Dedifferentiated amniotic fluid mesenchymal stem cell (primary cell): ENCODE measurements around the gene DCLRE1B.

Source experiments
- DNase-seq: peaks from one replicate; pipeline ENCODE4 v3.0.0-alpha.2; 2016; ENCODE audit errors: extremely low spot score

Gene DCLRE1B

DNA sequence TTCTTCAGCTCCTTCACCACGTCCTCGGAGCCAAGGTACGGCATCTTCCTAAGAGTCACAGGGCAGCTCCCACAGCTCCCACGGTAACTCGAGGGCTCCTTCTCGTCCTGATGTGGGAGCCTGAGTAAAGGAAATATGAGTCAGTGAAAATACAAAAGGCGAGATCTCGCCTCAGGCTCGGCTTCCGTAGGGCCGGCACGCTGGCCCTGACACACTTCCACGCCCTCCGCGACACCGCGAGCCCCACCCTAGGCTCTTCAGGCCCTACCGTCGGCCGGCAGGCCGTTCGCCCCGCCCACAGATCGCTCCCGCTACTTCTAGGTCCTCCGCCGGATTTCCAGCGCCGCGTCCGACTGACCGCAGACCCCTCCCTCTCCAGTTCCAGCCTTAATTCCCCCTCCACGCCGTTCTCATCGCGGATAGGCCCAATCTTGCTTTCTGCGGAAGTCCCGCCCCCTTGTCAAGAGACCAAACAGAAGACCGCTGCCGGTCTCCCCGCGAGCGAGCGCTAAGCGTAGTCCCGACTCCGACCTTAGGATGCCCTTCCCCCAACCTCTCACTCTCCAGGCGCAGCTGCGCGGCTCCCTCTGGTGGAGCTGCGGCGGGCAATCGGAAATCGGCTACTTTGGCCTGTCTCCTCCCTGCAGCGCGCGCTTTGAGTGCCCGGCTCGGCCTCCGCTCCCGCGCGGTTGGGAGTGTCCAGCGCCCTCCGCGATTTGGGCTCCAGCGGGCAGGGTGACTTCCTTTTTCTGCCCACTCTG is at the start of gene DCLRE1B, which contains the start of gene AP4B1:
Gene DCLRE1B (plus strand): TSS at position 653 of the 761 bp plus-strand sequence. CDS start 261 bp downstream, outside the sequence.
Gene AP4B1 (minus strand): TSS at position 126 of the 761 bp plus-strand sequence. CDS start 82 bp downstream, at position 44.
- peak; percentile 100 for DNase-seq

DNA sequence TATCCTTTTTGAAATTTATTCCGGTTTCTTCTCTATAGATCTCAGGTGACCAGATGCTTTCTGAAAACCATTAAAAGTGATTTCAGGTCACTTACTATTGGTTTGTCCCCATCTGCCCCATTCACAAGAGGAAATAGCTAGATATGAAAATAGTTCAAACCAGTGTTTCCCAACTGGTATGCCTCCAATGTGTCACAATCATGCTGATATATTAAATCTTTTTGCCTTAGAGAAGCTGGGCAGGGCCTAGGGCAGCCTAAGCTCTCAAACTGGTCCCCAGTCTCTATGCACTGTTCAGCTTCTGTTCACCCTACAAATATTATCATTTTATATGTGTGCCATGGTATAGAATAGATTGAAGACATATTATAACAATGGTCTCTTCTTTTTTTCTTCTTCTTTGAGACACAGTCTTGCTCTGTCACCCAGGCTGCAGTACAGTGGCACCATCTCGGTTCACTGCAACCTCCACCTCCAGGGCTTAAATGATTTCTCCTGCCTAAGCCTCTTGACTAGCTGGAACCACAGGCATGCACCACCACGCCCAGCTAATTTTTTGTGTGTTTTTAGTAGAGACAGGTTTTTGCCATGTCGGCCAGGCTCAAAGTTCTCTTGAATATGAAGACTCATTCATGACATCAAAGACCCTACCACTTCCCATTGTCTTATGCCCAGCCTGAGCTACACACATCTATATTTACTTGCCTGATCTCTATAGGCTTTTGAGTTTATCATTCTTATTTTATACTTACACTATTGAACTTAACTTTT is 49.3 kb upstream of the DCLRE1B start:
- no peak for DNase-seq

DNA sequence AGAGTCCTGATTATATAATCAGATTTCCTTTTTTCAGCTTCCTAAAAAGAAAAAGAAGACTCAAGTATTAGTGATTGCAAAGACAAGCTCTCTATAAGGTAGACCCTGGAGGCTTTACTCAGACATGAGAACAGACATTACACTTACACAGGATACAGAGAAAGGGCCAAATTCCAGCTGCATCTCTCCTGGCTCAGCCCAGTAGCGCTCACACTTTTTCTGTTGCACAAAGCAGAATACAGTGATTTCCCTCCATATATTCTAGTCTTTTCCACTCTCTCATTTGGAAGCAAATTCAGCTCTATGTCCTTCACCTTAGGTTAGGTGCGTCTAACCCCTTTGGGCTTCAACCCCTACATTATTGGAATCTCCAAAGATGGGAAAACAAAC is 48.7 kb upstream of the DCLRE1B start:
- DNase-seq = no peak

DNA sequence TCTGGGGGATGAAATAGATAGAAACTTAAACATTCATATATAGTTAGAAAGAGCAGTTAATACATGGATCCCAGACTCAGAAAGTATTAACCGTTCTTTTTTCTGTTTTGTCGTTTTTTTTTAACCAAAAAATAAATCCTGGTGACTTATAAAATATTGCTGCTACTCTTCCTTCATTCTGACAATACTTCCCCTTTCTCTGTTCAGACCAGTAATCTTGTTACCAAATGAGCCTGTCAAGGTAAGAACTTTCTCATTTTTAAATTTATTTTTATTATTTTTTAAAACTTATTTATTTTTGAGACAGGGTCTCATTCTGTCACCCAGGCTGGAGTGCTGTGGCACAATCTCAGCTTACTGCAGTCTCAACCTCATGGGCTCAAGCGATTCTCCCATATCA is 47.4 kb upstream of the DCLRE1B start:
- DNase-seq = no peak

DNA sequence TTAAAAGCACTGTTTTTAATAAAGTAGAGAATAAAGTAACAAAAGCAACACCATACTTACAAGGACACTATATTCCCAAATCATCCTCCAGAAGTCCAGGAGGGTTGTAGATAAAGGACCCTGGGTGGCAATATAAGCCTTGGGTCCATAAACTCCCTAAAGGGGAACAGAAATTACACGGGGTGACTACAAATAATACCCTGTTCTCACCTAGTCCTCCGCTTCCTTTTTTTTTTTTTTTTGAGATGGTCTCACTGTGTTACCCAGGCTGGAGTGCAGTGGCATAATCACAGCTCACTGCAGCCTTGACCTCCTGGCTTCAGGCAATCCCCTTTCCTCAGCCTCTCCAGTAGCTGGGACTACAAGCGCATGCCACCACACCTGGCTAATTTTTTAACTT is 46.7 kb upstream of the DCLRE1B start:
- no peak for DNase-seq

DNA sequence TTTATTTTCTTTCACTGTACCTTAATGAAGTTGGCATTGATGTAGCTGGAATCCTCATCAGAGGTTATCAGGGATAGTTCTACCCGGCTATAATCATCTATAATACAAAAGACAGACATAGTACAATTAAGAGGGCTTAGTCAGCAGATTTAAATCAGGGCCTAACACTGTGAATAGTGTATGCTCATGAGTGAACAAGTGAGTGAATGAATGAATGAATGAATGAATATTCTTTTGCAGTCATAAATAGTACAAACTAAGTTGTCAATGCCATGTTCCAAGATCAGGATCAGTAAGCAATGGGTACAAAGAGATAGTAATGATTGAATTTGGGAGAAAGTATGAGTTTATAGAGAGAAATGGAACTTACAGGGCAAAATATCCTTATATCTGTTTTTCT is 46.1 kb upstream of the DCLRE1B start:
- no peak for DNase-seq

DNA sequence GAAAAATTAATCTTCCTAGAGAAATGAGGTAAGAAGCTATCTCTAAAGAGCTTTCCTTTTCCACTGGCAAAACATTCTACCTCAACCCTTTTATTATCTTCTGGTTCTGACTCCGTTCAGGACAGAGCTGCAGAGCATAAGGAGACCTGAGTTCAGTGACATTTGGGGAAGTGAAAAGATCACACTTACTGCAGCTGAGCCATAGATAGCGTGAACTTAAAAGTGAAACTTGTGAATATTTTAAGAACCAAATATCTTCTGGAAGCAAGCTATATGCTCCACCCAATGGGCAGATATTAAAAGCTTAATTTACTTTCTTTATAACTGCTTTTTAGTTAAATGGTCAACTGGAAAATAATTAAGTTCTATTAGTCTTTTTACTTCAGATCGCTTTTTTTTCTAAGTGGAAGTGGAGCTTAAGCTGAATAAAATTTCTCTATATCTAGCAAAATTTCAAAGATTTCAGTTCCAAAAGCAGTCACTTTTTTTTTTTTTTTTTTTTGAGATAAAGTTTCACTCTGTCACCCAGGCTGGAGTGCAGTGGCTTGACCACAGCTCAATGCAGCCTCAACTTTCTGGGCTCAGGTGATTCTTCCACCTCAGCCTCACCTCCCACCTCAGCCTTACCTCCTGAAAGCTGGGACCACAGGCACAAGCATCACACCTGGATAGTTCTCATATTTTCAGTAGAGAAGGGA is 45.5 kb upstream of the DCLRE1B start:
- DNase-seq = no peak

DNA sequence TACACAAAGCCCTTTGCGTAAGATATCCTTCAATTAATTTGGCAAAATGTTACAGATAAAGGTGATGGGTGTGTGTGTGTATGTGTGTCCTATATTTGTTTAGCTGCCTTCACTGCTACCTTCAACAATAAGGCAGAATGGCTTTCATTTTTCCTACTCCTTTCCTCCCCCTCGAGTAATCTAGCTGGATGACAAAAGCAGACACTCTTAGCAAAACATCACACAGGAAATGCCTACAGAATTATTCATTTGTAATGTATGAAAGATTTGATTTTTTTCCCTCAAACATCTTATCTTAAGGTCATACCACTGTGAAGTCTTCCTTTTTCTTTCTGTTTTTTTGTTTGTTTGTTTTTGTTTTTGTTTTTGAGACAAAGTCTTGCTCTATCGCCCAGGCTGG is 44.2 kb upstream of the DCLRE1B start:
- DNase-seq = peak; percentile 72

DNA sequence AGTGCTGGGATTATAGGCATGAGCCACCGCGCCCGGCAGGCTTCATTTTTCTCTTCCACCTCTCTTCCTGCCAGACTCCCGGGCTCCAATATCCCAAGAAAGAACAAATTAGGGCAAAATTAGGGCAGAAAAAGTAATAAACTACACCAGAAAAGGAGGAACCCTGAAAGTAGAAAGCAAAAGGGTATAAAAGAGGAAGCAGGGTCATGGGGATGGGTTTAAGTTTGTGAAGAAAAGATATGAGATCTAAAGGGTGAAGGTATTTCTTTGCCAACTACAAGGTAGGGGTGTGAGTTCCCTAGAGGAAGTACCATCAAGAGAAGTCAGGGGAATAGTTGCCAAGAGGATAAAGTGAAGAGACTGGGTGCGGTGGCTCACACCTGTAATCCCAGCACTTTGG is 43.5 kb upstream of the DCLRE1B start:
- no peak for DNase-seq

DNA sequence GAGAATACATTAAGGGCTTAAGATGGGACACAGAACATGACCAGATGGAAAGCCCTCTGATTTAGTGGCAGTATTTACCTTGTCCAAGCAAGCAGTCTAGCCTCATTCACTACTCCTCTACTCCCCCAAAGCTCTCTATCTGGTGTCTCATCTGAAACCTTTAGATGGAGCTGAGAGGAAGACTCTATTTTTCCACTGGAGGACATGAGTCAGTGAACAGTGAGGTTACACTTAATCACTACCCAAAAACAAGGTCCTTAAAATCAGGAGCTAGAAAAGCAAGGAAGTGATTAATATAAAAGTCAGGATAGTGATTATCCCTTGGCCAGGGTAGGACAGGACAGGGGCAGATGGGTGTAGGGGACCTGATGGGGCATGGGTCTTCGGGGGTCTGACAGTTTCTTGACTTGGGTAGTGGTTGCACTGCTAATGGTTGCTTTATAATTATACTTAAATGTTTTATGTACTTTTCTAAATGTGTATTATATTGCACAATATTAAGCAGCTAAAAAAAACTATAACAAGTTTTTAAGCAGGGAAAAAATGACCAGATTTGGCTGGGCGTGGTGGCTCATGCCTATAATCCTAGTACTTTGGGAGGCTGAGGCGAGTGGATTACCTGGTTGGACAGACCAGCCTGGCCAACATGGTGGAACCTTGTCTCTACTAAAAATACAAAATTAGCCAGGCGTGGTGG is 36.6 kb upstream of the DCLRE1B start:
- no peak for DNase-seq

DNA sequence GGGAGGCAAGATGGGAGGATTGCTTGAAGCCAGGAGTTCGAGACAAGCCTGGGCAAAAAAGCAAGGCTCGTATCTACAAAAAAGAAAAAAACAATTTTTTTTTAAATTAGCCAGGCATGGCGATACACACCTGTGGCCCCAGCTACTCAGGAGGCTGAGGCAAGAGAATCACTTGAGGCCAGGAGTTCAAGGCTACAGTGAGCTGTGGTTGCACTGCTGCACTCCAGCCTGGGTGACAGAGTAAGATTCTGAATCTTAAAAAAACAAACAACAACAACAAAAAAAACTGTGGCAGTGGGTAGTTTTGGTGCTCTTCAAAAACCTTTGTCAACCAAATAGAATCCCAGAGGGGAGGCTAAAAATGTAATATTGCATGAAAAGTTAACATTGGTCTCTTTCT is 34.3 kb upstream of the DCLRE1B start:
- DNase-seq = no peak

DNA sequence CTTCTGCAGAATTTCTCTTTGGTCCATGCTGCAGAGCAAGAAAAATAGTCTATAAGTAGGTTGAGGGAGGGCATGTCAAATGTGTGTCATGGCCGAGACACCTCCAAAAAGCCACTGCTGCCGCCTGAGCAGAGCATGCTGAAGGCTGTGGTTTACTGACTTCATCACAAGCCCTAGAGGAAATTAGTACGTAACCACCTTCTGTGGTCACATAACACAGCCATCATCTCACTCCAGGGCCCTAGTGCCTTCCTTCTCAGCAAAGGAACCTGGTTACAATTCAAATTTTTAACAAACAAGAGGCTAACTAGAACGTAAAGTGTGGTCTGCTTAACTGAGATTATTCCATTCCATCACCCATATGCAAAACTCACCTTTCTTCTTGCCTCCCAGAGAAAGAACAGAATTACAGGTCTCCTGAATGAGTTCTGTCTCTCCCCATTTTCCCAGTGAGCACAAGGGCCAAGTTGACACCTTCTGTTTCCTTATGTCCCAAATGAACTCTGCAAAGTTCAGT is 33.5 kb upstream of the DCLRE1B start, which contains the start of gene PTPN22:
Gene PTPN22 (minus strand): TSS at position 116 of the 517 bp plus-strand sequence.
- no peak for DNase-seq

DNA sequence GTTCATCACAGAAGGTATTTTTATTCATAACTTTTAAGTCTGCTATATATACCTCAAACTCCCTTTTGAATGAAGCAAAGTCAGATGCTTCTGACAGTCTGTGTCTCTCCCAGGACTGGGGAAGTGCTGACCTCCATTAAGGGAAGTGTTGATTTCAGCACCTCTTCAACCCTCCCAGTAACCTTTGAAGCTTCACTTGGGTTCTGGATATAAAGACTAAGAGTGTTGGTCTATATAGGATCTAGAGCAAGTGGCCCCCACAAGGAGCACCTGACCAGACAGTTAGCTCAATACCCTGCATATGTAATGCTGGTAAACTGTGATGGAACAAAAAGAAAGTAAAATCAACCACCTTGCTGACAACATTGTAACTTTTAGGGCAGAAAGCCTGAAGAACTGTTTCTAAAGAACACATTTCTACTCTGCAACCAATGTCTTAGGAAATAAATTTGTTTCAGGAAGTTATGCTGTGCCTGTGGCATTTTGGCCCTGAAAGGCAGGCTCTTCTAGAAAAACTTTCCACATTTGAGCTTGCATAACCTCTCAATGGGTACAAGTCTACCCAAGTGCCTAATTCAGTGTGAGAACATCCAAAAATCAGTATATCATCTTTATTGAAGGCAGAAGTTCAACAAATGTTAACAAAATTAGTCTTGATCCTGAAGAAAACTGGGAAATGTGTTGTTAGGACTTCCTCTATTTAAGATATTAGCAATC is 32.7 kb upstream of the DCLRE1B start:
- DNase-seq = no peak

DNA sequence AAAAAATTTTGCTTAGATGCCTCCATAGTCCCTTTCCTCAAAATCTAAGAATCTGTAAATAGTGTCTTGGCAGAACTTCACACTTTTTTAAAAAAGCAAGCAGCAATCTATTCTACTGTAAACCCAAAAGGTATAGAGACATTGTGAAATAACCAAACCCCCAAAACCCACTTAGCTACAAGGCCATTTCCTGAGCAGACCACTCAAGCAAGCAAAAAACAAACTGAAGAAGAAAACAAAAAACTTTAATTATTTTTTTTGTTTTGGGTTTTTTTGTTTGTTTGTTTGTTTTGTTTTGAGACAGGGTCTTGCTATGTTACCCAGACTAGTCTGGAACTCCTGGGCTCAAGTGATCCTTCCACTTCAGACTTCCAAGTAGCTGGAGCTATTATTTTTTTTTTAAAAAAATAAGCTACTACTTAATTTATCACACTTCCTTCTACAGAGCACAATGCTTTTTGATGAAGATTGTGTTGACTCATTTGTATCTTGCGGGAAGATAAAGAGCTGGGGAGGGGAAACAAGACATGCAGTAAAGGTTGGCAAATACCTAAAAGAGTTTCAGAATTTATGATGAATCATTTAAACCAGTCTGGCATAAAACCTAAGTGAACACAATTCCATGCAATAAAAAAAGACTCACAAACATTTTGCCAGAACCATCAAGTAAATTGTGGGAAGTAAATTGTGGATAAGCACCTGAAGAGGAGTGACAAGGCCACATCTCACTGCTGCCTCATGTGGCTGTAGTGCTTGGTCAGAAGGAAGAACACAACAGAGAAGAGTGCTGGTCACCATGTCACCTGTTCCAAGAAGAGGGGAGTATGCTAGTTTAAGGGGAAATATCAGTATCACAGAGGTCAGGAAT is 30.9 kb upstream of the DCLRE1B start:
- no peak for DNase-seq

DNA sequence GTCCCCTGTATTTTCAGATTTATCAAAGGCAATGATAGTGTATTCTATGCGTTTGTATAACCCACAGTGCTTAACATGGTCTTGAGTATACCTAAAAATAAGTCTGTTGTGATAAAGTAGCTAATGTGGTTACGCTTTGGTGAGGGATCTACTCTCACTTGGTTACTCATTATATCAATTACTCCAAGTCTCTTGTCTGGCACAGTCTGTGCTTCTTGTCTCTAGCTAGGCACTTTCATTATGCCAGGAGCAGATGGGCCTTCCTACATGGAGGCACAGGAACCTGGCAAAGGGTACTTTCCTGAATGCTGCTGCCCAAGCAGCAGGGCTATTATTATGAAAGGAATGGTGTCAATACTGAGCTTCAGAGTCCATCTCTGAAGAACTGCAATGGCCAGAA is 29.4 kb upstream of the DCLRE1B start:
- no peak for DNase-seq

DNA sequence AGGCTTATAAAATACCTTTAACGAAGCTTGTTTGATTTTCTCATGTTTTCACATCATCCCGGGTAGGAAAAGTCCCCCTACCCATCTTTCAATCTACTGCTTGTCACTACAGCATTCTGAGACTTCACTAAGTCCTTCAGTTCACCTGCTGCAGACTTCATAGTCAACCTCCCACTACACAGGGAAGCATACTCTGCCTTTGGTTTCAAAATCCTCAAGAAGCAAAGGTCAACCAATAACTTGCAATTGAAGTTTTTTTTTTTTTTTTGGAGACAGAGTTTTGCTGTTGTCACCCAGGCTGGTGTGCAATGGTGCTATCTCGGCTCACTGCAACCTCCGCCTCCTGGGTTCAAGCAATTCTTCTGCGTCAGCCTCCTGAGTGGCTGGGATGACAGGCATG is 28.9 kb upstream of the DCLRE1B start:
- DNase-seq = no peak

DNA sequence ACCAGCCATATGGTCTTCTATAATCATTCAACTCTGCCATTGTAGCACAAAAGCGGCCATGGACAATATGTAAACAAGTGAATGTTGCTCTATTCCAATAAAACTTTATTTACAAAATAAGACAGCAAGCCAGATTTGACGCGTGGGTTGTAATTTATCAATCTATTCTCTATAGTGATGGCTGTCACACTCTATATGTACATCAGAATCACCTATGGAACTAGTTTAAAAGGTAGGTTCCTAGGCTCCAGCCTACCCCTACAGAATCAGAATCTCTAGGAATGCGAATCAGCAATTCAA is 25.4 kb upstream of the DCLRE1B start:
- DNase-seq = no peak

DNA sequence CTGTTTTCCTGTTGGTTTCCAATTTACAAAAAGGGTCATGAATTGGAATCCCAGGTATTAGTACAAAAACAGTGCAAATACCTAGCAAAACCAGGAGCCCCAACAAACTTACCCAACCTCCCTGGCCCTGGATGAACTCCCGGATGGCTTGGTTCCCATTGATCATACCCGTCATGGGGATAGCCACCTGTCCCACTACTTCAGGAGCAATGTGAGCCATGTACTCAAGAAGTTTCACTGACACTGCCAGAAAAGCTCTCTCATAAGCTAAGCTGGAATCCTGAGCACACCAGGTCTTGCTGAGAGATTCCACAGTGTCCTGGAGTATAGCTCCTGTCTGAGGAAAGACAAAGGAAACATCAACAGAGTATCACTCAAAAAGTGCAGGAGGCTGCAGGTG is 23.5 kb upstream of the DCLRE1B start:
- no peak for DNase-seq

DNA sequence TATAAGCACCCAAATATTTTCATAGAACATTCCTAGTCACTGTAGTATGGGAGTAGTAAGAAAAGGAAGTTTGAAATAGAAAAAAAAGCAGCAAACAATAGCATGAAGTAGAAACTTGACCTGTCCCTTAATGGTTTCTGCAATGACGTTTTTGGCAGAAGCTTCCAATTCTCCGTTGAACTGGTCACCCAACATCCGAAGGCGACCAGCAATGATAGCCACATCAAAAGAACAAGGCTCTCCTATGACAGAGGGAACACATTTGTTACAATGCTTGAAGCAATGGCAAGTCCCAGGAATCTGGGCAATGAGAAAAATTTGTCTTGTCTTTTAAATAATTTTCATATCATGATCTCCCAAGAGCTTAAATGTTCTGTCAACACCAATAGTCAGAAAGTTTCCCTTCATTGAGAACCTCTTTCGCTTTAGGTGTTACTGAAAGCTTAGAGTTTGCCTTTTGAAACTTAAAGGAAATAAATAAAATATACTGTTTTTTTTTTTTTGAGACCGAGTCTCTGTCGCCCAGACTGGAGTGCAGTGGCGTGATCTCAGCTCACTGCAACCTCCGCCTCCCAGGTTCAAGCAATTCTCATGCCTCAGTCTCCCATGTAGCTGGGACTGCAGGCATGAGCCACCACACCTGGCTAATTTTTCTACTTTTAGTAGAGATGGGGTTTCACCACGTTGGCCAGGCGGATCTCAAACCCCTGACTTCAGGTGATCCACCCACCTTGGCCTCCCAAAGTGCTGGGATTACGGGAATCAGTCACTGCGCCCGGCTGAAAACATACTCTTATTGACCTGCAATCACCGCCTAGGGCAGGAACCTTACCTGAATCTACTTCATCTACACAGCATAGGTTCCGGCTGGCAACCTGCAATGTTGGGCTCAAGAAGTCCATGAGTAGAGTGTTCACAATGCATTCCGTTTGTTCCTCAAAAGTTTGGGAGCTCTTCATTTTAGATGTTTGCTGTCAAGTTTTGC is 18.4 kb upstream of the DCLRE1B start:
- DNase-seq = no peak
